HG03520 (cell line): Measurements from ENCODE around the gene MGRN1.

Experiments
- ATAC-seq: cut with Tn5 transposase; IDR thresholded peaks from one replicate; pipeline ENCODE4 v1.9.1; 2021; ENCODE audit warnings: mild to moderate bottlenecking, moderate library complexity; ENCODE audit not compliant: unreplicated experiment

Gene MGRN1

DNA sequence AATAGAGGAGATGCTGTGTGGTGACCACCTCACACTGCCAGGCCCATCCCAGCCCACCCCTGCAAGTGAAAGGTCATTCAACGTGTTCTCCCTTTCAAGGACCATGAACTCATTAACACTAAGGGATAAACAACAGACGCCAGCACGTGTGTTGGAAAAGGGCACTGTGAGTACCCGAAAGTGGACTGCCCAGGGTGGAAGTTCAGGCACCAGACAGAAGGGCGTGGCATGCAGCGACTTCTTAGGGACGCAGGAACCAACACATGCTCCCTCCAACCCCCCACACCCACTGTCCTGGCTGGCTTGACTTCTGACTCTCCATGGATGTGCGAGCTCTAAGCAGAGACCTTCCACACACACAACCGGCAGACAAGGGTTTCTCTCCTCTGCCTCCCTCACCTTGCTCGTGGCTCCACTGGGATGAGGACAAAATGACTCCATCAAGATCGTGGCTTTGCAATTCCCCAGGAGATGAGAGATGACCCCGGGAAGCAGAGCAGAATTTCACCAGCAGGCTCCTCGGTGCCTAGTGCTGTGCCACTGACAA is 20.9 kb upstream of the MGRN1 start:
- no peak for ATAC-seq

DNA sequence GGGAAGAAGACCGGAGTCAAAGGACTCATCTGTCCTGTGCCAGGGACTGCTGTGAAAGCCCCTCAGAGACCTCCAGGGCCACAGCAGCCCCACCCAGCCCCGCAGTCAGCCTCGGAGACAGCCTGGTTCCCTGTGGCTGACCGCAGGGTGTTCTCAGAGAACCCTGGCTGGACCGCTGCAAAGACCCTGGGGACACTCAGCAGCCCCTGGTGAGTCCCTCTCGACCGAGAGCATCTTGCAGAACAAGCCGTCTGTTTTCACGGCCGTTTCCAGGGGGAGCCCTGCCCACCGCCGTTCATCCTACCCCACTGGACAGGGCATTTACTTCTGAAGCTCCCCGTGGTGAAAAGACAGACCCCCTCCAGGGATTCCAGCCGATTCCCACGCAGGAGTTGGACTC is 20.2 kb upstream of the MGRN1 start:
- ATAC-seq, result no peak

DNA sequence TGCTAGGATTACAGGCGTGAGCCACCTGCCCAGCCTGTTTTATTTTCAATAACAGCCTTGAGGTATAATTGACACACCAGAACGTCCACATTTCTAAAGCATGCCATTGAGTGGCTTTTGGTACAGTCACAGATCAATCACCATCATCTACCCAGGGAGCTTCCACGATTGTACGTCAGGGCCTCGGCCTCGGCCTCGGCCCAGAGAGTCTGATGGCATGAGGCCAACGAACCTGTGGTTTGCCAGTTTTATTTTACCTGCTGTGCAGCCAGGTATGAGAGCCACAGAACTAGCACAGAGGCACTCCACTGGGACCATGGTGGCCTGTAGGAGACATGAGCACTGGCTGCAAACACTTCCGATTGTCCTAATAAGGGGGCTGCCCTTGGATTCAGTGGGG is 18.3 kb upstream of the MGRN1 start:
- no peak for ATAC-seq

DNA sequence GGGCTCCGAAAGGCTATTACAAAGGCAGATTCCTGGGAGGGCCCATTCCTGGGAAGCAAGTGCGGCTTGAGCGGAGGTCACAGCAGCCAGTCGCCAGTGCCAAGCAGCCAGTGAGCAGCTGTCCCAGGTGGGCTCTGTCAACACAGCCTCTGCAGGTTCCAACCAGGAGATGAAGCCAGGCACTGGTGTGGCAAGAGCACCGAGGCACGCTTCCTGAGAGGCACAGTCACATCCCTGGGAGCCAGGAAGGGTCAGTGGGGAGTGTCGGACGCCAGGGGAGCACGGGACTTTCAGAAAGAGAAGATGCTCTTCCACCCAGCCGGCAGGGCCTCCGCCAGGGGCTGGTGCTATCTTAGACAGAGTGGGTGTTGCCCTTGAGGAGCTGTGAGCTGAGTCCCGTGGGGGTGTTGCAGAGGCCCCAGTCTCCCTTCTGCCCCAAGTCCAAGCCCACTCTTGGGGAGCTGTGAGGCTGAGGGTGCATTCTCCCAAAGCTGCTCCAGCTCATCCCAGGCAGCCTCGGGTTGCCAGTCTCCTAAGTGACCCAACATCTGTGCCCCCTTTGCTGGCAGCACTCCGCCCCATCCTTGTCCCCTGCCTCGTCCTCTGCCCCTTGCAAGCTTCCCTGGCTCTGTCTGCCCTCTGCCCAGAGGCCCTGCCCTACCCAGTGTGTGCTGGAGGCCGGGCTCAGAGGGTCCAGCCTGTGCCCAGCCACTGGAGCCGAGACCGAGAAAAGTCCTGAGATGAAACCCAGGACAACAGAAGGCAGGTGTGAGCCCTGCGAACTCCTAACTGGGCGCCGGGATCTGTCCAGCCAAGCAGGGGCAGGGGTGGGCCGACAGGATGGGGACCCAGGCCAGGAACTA is 16.6 kb upstream of the MGRN1 start:
- ATAC-seq, result no peak

DNA sequence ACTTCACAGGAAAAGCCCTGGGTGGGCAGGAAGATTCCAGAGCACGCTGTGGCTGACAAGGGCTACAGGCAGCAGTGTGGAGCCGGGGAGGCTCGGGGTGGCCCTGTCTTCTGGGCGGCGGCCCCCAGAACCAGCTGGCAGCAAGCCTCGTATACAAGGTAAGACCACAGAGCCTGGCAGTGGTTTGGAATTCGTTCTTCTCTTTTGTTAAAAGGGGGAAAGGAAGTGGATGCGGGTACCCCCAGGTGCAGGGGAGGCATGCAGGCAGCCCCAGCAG is 16.0 kb upstream of the MGRN1 start:
- no peak for ATAC-seq

DNA sequence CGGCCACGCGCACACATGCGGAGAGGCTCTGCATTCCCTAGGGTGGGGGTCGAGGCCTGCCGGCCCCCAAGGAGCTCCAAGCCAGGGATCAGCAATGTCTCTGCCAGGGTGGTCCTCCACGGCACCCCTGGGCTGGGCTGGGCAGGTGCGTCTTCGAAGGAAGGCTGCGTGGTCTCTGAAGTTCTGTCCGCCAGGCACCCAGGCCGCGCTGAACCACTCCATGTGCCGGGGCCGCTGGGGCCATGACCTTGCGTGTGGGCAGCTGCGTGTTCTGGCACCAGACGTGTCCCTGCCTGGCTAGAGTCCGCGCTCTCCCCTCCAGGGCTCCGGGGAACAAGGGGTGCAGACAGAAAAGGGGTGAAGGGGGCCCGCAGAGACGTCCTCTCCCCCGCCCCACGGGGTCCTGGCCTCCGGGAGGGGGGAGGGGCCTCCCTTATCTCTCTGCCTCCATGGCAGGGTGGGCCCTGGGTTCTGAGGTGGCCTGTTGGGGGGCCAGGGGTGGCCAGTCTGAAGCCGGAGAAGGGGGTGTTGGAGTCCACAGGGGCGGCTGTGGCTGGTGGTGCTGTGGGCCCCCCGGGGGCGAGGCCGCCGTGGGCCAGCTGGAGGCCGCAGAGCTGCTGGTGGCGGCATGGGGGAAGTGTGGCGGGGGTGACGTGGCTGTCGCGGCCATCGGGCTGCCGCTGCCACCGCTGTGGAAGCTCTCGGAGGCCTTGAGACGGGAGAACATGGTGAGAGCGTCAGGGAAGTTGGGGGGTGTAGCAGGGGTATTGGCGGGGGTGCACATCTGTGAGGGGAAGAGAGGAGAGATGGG is 15.2 kb upstream of the MGRN1 start:
- no peak for ATAC-seq

DNA sequence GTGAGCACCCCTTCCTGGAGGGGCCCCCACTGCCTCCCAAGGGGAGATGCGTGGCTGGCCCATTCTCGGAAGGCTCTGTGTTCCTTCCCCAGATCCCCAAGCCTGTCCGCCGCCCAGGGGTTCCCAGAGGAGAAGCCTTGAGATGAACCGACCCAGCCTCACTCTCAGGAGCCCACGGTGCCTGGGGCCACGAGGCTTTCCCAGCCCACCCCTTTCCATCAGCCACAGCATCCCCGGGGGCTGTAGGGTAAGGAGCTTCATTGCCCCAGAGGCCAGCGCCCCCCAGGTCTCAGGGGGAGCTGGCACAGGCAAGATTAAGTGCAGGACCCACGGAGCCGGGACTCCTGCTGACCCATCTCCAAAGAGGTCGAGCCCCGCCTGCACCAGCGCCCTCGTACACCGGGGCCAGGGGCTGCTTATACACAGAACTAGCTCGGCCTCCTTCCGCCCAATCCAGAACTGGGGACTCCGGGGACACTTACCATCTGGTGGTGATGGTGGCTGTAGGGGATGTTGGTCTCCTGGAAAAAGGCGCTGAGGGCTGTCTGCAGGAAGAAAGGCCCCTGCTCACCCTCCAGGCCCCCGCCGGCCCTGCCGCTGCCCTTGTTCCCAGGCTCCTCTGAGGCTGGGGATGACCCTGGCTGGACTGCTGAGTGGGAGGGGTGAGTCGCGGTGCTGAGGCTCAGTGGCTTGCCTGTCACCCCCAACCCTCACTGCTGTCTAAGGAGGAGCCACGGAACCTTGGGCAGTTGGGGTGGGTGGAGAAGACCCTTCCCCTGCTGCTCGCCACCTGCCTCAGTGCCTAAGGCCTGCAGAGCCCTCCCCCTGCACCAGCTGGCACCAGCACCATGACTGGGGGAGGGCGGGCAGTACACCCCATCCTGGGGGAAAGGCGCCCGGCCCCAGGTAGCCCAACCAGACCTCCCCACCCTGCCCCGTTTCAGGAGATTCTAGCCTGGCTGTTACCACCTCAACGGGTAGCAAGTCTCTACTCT is 14.3 kb upstream of the MGRN1 start:
- ATAC-seq, result no peak

DNA sequence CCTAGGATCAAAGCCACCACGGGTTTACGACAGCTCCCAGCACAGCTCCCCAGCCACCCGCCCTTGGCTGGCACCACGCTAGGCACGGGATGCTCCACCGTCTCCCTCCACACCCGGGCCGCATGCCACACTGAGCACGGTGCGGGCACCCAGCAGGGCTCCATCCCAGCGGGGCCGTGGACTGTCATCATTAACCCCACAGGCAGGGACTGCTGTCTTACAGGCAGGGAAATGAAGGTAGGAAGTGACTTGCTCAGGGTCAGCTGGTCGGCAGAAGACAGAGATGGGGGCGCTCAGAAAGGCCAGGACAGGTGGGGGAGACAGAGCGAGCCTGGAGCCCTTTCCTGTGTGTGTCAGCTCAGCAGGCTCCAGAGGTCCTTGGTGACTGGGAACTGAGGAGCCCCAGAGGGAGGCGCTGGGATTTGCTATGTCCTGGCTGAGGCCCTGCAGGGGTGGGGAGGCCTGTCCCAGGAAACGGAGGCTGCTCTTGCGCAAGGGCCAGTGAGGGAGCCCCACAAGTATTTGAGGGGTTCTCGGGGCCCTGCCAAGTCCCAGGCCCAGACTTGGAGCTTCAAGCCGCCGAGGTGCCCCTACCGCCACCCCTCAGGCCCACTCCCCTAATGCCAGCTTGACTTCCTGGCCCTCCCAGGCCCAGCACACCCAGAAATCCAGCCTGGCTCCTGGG is 13.1 kb upstream of the MGRN1 start:
- ATAC-seq, result no peak

DNA sequence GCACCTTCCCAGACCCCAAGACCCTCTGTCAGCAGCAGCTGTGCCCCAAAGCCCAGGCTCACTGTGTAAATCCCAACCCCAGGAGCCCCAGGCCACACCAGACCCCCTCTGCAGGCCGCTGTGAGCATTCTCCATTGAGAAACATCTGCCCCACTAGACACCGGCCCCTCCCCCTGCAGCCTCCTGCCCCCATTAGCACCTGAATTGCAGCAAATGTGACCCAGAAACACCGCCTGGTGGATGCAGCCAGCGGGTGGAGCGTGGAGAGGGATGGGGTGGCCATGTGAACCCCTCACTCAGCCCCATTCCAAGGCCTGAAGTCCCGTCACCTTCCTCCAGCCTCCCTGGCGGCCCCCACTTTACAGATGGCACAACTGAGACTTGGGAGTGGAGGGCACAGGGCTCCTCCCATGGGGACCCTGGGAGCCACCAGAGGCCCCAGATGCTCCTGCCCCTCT is 12.1 kb upstream of the MGRN1 start:
- no peak for ATAC-seq

DNA sequence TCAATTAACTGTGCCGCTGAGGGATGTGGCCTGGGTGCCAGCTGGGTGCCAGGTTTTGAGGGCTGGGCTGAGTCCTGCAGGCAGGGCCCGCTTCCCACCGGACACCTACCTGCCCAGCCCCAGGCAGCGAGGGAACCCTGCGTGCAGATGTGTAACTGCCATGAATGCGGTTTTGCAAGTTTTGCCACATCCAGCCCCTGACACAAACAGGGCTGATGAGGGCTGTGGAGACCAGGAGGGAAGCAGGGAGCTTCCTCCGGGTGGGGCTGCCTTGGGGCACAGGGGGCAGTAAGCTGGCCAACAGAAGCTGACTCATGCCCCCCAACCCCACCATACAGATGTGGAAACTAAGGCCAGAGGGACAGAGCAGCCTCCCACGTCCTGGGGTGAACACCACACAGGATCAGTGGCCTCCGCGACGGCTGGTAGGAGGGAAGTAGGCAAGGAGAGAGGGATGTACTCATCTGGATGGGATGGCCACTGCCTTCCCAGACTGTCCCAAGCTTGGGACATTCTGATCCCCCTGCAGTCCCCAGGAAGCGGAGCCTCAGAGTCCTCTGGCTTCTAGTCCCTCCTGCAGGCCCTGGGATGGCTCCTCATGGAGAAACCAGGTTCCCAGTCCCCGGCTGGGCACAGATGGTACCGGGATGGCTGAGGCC is 11.5 kb upstream of the MGRN1 start:
- no peak for ATAC-seq

DNA sequence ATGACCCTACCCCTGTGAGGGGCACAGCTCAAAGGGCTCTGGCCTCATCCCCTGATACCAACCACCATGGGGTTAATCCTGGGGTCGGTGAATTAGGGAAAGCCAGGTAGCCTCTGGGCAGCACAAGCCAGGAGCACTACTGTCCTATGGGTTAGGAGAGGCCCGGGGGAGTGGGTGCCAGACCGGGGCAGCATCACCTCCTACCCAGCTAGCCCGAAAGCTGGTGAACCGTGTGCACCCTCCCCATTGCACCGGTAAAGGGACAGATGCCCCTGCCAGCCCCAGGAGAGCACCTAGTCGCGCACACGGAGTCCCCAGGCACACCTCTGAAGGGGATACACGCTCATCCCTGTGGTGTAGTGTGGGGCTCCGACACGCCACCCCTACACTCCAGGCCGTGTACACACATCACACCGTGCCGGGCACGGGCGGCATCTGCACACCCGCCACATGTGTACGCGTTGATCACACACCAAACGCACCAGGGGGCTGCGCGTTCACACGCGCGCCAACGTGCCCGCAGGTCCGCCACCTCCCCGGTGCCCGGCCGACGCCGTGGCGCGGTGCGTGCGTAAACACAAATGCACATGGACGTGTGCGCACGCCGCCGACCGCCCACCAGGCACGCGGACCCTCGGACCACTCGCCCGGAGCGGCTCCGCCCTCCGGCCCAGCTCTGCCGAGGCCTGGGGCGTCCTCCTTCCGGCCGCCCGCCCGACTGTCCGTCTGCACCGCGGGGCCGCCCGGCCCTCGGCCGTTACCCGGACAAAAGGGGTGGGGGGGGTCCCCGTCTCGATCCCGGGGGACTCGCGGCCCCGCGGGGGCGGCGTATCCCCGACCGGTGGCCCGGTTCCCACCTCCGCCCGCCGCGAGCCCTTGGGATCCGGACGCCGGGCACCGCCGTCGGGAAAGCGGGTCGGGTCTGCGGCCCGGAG is 10.7 kb upstream of the MGRN1 start:
- ATAC-seq, result no peak

DNA sequence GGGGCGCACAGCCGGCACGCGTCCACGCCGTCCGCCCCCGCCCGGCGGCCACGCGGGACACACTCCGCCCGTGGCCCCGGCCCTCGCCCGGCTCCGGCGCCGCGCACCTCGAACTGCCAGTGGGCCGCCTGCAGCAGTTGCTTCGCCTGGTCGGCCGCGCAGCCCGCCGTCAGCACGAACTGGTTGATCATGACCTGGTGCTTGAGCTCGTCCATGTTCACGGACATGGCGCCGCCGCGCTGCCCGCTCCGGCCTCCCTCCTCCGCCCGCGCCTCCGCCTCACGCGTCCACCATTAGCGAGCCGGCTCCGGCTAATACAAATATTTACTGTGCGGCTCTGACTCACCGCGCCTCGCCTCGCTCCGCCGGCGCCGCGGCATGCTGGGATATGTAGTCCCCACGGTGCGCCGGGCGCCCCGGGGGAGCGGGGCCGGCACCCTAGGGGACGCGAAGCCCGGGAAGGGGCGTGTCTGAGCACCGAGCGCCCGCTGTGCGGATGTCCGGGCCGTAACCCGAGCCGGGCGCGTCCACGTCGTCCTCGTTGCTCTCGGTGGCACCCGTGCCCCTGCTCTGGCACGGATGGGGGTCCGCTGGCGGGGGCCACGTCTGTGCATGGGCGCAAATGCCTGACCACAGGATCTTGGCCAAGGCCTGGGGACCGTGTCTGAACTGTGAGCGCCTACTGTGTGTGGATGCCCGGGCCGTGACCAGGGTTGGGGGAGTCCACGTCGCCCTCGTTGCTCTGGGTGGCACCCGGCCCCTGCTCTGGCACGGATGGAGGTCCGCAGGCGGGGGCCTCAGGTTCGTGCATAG is 9.8 kb upstream of the MGRN1 start, which contains the start of gene UBALD1:
TSS of gene UBALD1 (minus strand) at position 318 of the 813 bp plus-strand sequence. CDS start at position 227, 91 bp downstream.
- ATAC-seq, result peak; percentile 54

DNA sequence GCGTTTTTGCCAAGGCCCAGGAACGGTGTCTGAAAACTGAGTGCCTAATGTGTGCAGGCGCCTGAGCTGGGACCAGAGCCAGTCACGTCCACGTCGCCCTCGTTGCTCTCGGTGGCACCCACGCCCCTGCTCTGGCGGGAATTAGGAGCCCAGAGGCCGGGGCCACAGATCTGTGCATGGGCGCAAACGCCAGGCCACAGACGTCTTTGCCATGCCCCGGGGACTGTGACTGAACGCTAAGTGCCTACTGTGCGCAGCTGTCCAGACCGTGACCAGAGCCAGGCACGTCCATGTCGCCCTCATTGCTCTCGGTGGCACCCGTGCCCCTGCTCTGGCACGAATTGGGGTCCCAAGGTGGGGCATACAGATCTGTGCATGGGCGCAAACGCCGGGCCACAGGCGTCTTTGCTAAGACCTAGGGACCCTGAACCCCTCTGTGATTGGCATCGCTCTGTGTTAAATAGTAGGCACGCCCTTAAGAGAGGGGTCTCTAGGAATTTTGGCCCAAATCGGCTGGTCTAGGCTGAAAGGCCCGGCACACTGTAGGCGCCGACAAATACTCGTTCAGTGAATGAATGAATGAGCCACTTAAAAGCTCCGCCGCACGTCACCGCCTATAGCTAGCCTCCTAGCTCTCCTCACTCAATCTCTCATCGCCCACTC is 9.1 kb upstream of the MGRN1 start:
- ATAC-seq, result no peak

DNA sequence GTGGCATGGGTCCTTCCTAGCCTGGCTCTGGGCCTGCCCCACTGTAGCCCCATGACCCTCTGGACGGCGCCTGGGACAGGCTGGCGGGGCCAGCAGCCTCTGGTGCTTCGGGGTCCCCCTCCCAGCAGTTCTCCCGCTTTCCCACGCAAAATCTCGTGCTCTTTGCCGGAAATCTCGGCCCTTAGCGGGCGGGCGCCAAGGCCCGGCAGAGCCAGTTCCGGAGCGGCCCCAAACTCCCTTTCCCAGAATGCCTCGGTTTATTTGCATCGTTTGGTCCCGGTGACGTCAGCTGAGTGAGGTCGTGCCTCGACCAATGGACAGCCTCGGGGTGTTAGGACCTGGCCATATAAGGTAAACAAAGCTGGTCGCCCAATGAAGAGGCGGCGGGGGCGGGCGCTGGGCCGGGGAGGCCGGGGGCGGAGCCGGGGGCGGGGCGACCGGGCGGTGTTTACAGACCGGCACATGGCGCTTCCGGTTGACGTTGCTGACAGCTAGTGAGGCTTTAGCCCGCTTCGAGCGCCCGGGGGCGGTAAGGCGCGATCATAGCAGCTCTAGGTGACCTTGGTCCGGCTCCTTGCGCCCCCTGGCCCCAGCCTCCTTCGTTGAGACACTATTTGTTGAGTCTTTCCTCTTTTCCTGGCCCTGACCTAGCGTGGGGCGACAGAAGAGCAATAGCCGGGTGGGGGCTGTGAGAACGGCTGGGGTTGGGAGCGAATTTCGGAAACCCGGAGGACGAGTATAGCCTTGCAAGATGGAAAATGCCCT is 8.4 kb upstream of the MGRN1 start:
- ATAC-seq, result peak; percentile 66

DNA sequence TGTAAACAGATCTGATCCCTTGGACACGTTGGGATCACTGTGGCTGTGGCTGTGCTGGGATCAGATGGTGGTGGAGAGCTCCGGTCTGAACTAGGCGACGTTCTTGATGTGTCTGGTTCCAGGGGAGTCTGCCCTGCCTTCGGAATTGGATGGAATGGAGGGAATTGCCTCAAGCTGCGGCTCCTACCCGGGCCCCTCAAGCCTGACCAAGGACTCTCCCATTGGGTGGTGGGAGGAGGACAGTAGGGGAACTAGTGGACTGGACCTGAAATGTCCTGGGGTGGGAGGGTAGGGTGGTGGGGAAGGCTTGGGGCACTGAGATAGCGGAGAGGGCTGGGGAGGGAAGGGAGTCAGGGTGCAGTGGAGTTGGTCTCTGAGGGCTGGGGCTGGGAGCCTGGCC is 6.7 kb upstream of the MGRN1 start:
- no peak for ATAC-seq

DNA sequence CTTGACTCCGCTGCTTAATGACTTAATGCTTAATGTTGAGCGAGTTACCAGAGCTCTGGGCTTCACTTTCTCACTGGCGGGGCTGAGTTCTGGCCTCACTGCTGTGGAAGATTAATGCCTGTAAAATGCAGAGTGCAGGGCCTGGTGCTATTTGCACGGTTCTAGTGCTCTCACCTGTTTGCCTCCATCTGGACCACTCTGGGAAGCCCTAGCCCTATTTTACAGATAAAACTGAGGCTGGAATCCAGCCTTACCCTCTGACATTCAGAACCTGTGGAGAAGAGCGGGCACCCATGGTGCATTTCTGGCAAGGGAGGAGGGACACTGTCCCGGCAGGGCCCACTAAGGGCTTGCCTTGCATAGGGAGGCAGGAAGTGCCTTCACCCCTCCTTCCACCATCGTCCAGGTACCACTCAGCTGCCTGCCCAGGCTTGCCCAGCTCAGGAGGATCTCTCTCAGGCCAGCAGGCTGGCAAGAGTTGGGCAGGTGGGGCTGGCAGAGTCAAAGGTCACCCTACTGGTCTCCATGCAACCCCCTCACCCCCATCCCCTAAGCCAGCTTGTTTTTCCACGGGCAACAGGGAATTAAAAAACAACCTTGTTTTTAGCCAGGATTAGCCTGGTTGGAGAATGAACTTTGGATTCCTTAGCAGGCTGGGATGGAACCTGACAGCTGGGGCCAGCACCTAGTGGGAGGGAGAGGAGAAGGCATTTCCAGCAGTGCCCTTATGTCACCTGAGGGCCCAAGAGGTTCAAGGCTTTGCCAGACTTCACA is 5.8 kb upstream of the MGRN1 start:
- no peak for ATAC-seq
